Osteocyte (in vitro differentiated cells): ENCODE results near the gene FHIT. TPM values are rescaled to one million over a fixed set of nuclear protein-coding genes. Genes with fewer than 3 reads are reported as not detected.
"Not testable (repeated sequence)": the region's sequence is repeated elsewhere in the genome, so short reads cannot be mapped to it uniquely, and the experiment has no call there.

ENCODE experiments used
- DNase-seq: peaks from one replicate; pipeline ENCODE4 v3.0.0; 2021; ENCODE audit warnings: mixed read lengths; ENCODE audit not compliant: unreplicated experiment; ENCODE audit errors: extremely low spot score
- H3K27ac Mint-ChIP-seq: one replicate; pipeline ENCODE4 v1.8.0; 2021; ENCODE audit warnings: mild to moderate bottlenecking, mixed read lengths; ENCODE audit not compliant: unreplicated experiment
- H3K27me3 Mint-ChIP-seq: one replicate; pipeline ENCODE4 v1.8.0; 2021; ENCODE audit warnings: mixed read lengths; ENCODE audit not compliant: unreplicated experiment
- H3K36me3 Mint-ChIP-seq: one replicate; pipeline ENCODE4 v1.8.0; 2021; ENCODE audit warnings: mixed read lengths; ENCODE audit not compliant: unreplicated experiment
- H3K4me1 Mint-ChIP-seq: one replicate; pipeline ENCODE4 v1.8.0; 2021; ENCODE audit warnings: mixed read lengths; ENCODE audit not compliant: unreplicated experiment
- H3K4me3 Mint-ChIP-seq: one replicate; pipeline ENCODE4 v1.8.0; 2021; ENCODE audit warnings: mild to moderate bottlenecking, moderate library complexity, mixed read lengths; ENCODE audit not compliant: unreplicated experiment
- H3K9me3 Mint-ChIP-seq: one replicate; pipeline ENCODE4 v1.8.0; 2021; ENCODE audit warnings: mixed read lengths; ENCODE audit not compliant: unreplicated experiment
- total RNA-seq: library from RNA; stranded (reverse); gene quantifications from 2 replicates; pipeline ENCODE4 v1.2.1, GENCODE V29; 2021
- TF ChIP-seq, protein P1 (sequence below): fragments of 200-600 bp; sonication (generic); IDR thresholded peaks from 2 replicates; pipeline ENCODE4 v1.5.0; 2021; ENCODE audit warnings: antibody characterized with exemption, mild to moderate bottlenecking, moderate library complexity

Gene FHIT
- total RNA-seq, 1 donor from 2014 or later: 2.3 TPM

DNA sequence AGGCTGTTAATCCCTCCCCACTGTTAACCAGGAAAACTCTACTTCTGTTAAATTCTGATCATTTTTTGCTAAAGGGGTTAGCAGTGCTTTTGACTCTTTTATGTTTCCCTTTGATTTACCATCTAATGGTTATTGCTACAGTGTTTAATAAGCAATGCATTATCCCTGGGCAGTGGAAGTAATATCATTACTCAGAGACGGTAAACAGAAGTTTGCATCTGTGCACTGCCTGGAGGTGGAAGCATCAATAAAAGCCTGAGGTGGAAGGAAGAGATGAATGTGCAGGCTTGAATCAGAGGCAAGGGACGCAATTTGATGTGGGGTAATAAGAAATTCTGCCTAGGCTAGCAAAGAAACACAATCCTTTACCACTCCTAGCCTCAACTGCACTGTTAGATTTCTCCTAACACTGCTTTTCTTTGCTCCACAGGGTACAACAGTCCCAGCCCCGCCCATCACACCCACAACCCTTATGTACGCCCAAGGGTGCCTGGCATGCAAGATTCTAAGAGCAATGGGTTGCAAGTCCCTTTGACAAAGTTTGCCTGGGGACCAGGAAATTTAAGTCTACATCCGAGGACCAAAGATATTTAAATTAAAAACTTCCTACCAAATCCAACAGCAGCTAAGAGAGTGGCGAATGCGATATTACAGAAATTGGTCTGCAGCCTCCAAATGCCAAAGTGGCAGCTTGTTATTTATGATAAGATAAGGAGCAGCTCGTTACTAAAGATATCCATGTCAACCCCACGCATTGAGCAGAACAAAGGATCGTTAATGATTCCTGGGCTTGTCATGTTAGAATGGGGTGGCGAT, 261.4 kb downstream of the FHIT start:
- H3K4me1 Mint-ChIP-seq: no peaks in the 10 kb centered on the region
- peaks cover 26% of the 10 kb centered on the region for H3K9me3 Mint-ChIP-seq
- DNase-seq: no peak
- TF ChIP-seq, protein P1, sequence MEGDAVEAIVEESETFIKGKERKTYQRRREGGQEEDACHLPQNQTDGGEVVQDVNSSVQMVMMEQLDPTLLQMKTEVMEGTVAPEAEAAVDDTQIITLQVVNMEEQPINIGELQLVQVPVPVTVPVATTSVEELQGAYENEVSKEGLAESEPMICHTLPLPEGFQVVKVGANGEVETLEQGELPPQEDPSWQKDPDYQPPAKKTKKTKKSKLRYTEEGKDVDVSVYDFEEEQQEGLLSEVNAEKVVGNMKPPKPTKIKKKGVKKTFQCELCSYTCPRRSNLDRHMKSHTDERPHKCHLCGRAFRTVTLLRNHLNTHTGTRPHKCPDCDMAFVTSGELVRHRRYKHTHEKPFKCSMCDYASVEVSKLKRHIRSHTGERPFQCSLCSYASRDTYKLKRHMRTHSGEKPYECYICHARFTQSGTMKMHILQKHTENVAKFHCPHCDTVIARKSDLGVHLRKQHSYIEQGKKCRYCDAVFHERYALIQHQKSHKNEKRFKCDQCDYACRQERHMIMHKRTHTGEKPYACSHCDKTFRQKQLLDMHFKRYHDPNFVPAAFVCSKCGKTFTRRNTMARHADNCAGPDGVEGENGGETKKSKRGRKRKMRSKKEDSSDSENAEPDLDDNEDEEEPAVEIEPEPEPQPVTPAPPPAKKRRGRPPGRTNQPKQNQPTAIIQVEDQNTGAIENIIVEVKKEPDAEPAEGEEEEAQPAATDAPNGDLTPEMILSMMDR: no peak
- peaks cover 2% of the 10 kb centered on the region for H3K27me3 Mint-ChIP-seq
- H3K36me3 Mint-ChIP-seq: no peaks in the 10 kb centered on the region
- no peak overlapping the region for H3K4me3 Mint-ChIP-seq
- H3K27ac Mint-ChIP-seq: no peak overlapping the region

DNA sequence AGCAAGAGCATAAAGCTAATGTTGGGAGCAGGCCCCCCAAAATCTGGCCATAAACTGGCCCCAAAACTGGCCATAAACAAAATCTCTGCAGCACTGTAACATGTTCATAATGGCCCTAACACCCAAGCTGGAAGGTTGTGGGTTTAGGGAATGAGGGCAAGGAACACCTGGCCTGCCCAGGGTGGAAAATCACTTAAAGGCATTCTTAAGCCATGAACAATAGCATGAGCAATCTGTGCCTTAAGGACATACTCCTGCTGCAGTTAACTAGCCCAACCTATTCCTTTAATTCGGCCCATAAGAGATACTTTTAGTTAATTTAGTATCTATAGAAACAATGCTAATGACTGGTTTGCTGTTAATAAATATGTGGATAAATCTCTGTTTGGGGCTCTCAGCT, 264.1 kb downstream of the FHIT start:
- not testable (repeated sequence) for H3K36me3 Mint-ChIP-seq, DNase-seq, H3K4me3 Mint-ChIP-seq, H3K27me3 Mint-ChIP-seq, H3K4me1 Mint-ChIP-seq, H3K27ac Mint-ChIP-seq
- H3K9me3 Mint-ChIP-seq: peaks cover 44% of the 10 kb centered on the region

DNA sequence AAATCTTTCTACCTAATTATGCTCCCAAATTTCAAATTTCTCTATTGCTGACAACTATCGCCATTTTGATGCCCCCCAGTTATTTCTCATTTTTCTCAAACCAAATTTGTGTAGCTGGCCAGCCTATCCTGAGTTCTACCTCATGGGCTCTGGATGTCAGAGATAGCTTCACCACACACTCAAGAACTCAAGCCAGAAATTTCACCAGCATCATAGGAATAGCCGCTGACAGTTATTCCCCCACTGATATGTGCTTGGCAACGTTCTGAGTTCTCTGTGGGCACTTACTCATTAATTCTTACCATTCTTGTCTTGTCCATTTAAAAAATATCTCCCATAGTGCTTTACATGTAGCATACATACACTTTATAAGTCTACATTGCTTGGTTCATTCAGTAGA, 264.7 kb downstream of the FHIT start:
- H3K36me3 Mint-ChIP-seq: peaks cover 2% of the 10 kb centered on the region
- DNase-seq: no peak
- no peak overlapping the region for H3K4me3 Mint-ChIP-seq
- no peaks in the 10 kb centered on the region for H3K27me3 Mint-ChIP-seq
- peaks cover 44% of the 10 kb centered on the region for H3K9me3 Mint-ChIP-seq
- no peak overlapping the region for H3K27ac Mint-ChIP-seq
- H3K4me1 Mint-ChIP-seq: peaks cover 2% of the 10 kb centered on the region
- TF ChIP-seq, protein P1: no peak

DNA sequence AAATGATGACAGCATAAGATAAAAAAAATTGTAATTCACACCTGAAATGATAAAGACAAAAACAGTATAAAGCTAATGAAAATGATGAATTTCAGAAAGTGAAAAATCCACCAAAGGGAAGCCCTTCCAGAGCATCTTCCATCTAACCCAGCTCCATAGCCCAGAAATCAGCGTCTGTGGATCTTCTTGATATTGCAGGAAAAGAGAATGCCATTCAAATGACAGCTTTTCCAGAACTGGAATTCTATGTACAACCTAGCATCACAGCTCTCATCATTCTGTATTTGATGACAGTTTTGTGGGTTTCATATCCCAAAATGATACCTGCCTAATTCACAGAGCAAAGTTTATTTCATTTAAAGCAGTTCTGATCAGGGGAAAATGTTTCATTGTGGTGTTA, 267.3 kb downstream of the FHIT start:
- Mint-ChIP-seq H3K27ac (no peak overlapping the region), H3K4me3 (no peak overlapping the region), H3K4me1 (peaks cover 25% of the 10 kb centered on the region), H3K27me3 (no peaks in the 10 kb centered on the region), H3K9me3 (peaks cover 44% of the 10 kb centered on the region), H3K36me3 (peaks cover 2% of the 10 kb centered on the region)
- no peak for DNase-seq
- TF ChIP-seq, protein P1: no peak

DNA sequence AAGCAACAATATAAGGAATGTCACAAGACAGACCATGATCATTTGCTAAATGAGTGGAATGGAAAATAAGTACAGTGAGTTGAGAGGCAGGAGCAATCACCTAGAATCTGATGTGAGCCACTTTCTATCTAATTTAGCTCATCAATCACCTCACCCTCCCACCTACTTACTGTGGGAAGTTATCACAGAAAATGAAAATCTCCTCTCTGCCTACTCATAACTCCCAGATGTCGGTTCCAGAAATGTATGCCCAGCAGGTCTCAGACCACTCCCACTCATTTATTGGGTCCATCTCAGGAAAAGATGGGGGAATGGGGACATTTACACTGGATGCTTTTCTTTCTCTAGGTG, 270.9 kb downstream of the FHIT start:
- H3K9me3 Mint-ChIP-seq: peaks cover 22% of the 10 kb centered on the region
- H3K4me3 Mint-ChIP-seq: peak overlapping the region; percentile 4
- peak overlapping the region; percentile 90 for H3K27ac Mint-ChIP-seq
- DNase-seq: no peak
- H3K4me1 Mint-ChIP-seq: peaks cover 34% of the 10 kb centered on the region
- H3K36me3 Mint-ChIP-seq: peaks cover 2% of the 10 kb centered on the region
- no peaks in the 10 kb centered on the region for H3K27me3 Mint-ChIP-seq
- TF ChIP-seq, protein P1: no peak
